ENCODE measurements around the gene TBL3. TPM values are rescaled to one million over a fixed set of nuclear protein-coding genes. Genes with fewer than 3 reads are reported as not detected.

TBL3 gene
- total RNA-seq, 1 experiment from 2014 or later, result 34.7 TPM

DNA sequence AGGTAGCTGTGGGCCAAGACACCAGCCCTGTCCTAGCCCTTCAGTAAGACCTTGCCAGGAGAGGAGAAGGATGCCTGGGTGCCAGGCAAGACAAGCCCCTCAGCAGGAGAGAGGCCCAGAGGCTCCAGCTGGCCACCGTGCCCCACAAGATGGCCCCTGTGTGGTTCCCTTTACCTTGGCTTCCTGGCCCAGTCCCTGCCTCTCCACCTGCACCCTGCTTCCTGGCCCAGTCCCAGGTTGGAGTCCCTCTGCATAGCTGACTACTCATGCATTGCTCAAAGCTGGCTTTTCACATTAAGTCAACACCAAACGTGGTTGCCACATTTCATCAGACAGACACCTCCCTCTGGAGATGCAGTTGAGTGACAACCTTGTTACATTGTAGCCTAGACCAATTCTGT, 21.9 kb downstream of the TBL3 start:
- Mint-ChIP-seq H3K27ac (ENCODE audit: unreplicated experiment) (peak overlapping the region; percentile 39), H3K4me1 (ENCODE audit: low read depth, unreplicated experiment) (peaks cover 2% of the 10 kb centered on the region), H3K36me3 (ENCODE audit: insufficient read depth, unreplicated experiment) (peaks cover 20% of the 10 kb centered on the region), H3K27me3 (ENCODE audit: insufficient read depth, unreplicated experiment) (no peaks in the 10 kb centered on the region), H3K9me3 (ENCODE audit: unreplicated experiment) (no peaks in the 10 kb centered on the region), H3K4me3 (ENCODE audit: unreplicated experiment) (peak overlapping the region; percentile 46)
- POLR2A ChIA-PET, result no interaction called here
- TF ChIP-seq, protein P1, sequence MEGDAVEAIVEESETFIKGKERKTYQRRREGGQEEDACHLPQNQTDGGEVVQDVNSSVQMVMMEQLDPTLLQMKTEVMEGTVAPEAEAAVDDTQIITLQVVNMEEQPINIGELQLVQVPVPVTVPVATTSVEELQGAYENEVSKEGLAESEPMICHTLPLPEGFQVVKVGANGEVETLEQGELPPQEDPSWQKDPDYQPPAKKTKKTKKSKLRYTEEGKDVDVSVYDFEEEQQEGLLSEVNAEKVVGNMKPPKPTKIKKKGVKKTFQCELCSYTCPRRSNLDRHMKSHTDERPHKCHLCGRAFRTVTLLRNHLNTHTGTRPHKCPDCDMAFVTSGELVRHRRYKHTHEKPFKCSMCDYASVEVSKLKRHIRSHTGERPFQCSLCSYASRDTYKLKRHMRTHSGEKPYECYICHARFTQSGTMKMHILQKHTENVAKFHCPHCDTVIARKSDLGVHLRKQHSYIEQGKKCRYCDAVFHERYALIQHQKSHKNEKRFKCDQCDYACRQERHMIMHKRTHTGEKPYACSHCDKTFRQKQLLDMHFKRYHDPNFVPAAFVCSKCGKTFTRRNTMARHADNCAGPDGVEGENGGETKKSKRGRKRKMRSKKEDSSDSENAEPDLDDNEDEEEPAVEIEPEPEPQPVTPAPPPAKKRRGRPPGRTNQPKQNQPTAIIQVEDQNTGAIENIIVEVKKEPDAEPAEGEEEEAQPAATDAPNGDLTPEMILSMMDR (IDR thresholded peaks at IDR 0.05; ENCODE audit: insufficient read depth in 1 of 2, low read depth in 1 of 2, low read length in 1 of 2, severe bottlenecking in 1 of 2, unreplicated experiment in 1 of 2), result no peak
- Histone ChIP-seq H3K4me1 (peaks cover 8% of the 10 kb centered on the region; the same call in 1 of the 2 replicates), H3K27me3 (replicated peaks; ENCODE audit: control insufficient read depth, insufficient read depth, low read length) (no peaks in the 10 kb centered on the region), H3K4me3 (ENCODE audit: low read depth, low read length) (no peak overlapping the region), H3K36me3 (ENCODE audit: control insufficient read depth, insufficient read depth, low read length) (no peaks in the 10 kb centered on the region), H3K9me3 (no peaks in the 10 kb centered on the region)
- BruUV-seq (replicated peaks), result no TSS peak
- CTCF ChIA-PET, result interaction anchor here (1.5 kb wide), 1 partner anchor 11 kb away, joined by 4 read pairs; no protein-coding TSS in a partner anchor
- intact Hi-C loops (cut with micrococcal nuclease; ENCODE audit: unreplicated experiment), result no loop called here
- no peak for DNase-seq

DNA sequence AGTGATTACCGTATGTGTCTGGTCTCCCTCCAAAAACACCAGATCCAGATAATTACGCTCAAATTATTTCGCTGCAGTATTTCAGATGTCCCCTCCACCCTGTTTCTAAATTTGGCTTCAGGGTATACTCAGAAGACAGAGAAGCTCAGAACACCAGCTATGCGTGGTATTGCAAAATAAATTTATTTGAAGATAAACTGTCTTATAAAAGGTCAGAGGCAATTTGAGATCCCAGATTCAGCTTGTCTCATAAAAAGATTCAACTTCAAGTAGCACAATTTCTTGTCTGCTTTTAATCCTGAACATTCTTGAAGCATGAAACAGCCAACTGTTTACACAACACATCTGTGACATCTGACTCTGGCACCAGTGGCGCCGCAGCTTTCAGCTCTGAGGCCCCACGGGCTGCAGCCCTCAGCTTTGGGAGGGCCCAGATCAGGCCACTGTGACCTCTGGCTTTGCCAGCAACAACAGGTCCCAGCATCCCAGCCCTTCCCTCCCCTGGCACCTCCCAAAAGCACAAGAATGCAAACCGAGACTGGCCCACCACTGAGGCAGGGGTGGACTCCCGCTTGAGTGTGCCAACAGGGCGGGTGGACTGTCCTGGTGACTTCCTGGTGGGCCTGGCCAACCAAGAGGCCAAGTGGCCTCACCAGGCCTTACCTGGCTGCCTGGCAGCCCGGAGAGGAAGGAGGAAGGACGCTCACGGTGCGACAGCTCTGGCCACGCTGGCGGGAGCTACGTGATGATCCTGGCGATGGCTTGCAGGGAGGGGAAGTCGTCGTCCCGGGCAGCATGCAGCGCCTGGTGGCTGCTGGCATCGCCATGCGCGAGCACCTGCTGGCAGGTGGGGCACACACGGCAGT, 25.9 kb downstream of the TBL3 start:
- DNase-seq, result no peak
- no peaks in the 10 kb centered on the region for H3K9me3 ChIP-seq
- intact Hi-C loops (cut with micrococcal nuclease; ENCODE audit: unreplicated experiment), result no loop called here
- no peak overlapping the region for H3K27ac Mint-ChIP-seq (ENCODE audit: unreplicated experiment)
- H3K4me1 Mint-ChIP-seq (ENCODE audit: low read depth, unreplicated experiment), result no peaks in the 10 kb centered on the region
- BruUV-seq (replicated peaks), result no TSS peak
- H3K27me3 ChIP-seq (replicated peaks; ENCODE audit: control insufficient read depth, insufficient read depth, low read length), result no peaks in the 10 kb centered on the region
- H3K36me3 Mint-ChIP-seq (ENCODE audit: insufficient read depth, unreplicated experiment), result peaks cover 49% of the 10 kb centered on the region
- no peak overlapping the region for H3K4me3 ChIP-seq (ENCODE audit: low read depth, low read length)
- no peaks in the 10 kb centered on the region for H3K9me3 Mint-ChIP-seq (ENCODE audit: unreplicated experiment)
- no peaks in the 10 kb centered on the region for H3K4me1 ChIP-seq
- POLR2A ChIA-PET, result no interaction called here
- CTCF ChIA-PET, result no interaction called here
- no peak overlapping the region for H3K4me3 Mint-ChIP-seq (ENCODE audit: unreplicated experiment)
- peaks cover 2% of the 10 kb centered on the region; the same call in 1 of the 2 replicates for H3K36me3 ChIP-seq (ENCODE audit: control insufficient read depth, insufficient read depth, low read length)
- H3K27me3 Mint-ChIP-seq (ENCODE audit: insufficient read depth, unreplicated experiment), result no peaks in the 10 kb centered on the region
- TF ChIP-seq, protein P1 (IDR thresholded peaks at IDR 0.05; ENCODE audit: insufficient read depth in 1 of 2, low read depth in 1 of 2, low read length in 1 of 2, severe bottlenecking in 1 of 2, unreplicated experiment in 1 of 2), result no peak

DNA sequence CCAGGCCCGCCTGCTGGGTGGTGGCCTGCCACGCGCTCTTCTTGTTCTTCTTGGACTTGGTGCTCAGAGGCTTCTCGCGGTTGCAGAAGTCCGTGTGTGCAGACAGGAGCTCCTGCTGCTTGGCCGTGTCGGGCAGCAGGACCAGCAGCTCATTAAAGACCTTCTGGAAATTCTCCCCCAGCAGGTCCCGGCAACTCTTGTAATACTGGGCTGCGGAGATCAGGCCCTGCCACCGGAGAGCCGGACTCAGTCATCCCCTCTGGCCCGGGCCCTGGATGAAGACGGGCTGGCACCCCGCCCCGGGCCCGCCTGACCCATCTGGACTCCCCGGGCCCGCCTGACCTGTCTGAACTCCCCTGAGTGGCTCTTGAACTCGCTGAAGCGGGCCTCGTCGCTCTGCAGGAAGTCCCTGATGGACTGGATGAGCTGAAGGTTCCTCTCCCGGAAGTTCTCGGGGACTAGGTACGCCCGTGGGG, 26.5 kb downstream of the TBL3 start:
- H3K27me3 ChIP-seq (replicated peaks; ENCODE audit: control insufficient read depth, insufficient read depth, low read length), result no peaks in the 10 kb centered on the region
- H3K4me1 ChIP-seq, result no peaks in the 10 kb centered on the region
- no peaks in the 10 kb centered on the region for H3K9me3 ChIP-seq
- TF ChIP-seq, protein P1 (IDR thresholded peaks at IDR 0.05; ENCODE audit: insufficient read depth in 1 of 2, low read depth in 1 of 2, low read length in 1 of 2, severe bottlenecking in 1 of 2, unreplicated experiment in 1 of 2), result no peak
- no peak for DNase-seq
- H3K27ac Mint-ChIP-seq (ENCODE audit: unreplicated experiment), result no peak overlapping the region
- no peaks in the 10 kb centered on the region for H3K27me3 Mint-ChIP-seq (ENCODE audit: insufficient read depth, unreplicated experiment)
- no peak overlapping the region for H3K4me3 ChIP-seq (ENCODE audit: low read depth, low read length)
- H3K4me1 Mint-ChIP-seq (ENCODE audit: low read depth, unreplicated experiment), result no peaks in the 10 kb centered on the region
- ChIA-PET POLR2A (no interaction called here), CTCF (no interaction called here)
- no peaks in the 10 kb centered on the region for H3K9me3 Mint-ChIP-seq (ENCODE audit: unreplicated experiment)
- intact Hi-C loops (cut with micrococcal nuclease; ENCODE audit: unreplicated experiment), result no loop called here
- H3K36me3 Mint-ChIP-seq (ENCODE audit: insufficient read depth, unreplicated experiment), result peaks cover 49% of the 10 kb centered on the region
- H3K36me3 ChIP-seq (ENCODE audit: control insufficient read depth, insufficient read depth, low read length), result peaks cover 2% of the 10 kb centered on the region; the same call in 1 of the 2 replicates
- TSS peak; percentile 15 for BruUV-seq (replicated peaks)
- no peak overlapping the region for H3K4me3 Mint-ChIP-seq (ENCODE audit: unreplicated experiment)

Data from Caco-2 (cell line).